ENCODE results near the gene CCDC78. TPM values are rescaled to one million over a fixed set of nuclear protein-coding genes. Genes with fewer than 3 reads are reported as not detected.

The CCDC78 gene
- total RNA-seq, 6 experiments from 2014 or later, result 0.31 TPM; not detected in 5

DNA sequence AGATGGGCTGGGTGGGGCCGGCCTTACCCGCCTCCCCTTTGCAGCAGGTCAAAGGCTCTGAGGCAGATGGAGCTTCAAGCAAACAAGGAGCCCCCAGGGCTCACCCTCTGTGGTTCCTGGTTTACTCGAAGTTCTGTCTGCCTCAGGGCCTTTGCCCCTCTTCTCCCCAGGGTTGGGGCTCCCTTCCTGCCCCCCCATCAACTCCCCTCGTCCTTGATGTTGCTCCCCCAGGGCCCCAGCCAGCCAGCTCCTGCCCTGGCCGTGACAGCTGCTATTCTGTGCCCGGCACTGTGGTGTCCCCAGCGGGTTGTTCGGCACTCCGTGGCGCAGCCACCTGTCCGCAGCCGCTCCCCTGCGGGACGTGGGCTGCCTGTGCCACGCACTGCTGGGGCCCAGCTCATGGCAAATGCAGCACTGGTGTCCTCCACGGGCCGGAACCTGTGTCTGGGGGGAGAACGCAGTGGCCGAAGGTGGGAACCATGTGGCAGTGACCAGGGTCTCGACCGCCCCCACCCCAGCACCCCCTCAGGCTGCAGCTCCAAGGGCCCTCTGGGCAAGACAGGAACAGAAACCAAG lies 15.7 kb downstream of the CCDC78 start:
- no peaks in the 10 kb centered on the region for H3K9me3 ChIP-seq
- H3K27ac ChIP-seq, result no peak overlapping the region
- intact Hi-C loops (cut with DNase I), result loop anchor here (5.0 kb wide), 2 partner anchors 77 to 342 kb away; partner anchors contain the start of genes CHTF18 (in 1 of the 2) and RPUSD1 (in 1 of the 2)
- H3K36me3 ChIP-seq, result no peaks in the 10 kb centered on the region
- no peak overlapping the region for H3K4me3 ChIP-seq
- no peaks in the 10 kb centered on the region for H3K27me3 ChIP-seq
- TF ChIP-seq, protein P1, sequence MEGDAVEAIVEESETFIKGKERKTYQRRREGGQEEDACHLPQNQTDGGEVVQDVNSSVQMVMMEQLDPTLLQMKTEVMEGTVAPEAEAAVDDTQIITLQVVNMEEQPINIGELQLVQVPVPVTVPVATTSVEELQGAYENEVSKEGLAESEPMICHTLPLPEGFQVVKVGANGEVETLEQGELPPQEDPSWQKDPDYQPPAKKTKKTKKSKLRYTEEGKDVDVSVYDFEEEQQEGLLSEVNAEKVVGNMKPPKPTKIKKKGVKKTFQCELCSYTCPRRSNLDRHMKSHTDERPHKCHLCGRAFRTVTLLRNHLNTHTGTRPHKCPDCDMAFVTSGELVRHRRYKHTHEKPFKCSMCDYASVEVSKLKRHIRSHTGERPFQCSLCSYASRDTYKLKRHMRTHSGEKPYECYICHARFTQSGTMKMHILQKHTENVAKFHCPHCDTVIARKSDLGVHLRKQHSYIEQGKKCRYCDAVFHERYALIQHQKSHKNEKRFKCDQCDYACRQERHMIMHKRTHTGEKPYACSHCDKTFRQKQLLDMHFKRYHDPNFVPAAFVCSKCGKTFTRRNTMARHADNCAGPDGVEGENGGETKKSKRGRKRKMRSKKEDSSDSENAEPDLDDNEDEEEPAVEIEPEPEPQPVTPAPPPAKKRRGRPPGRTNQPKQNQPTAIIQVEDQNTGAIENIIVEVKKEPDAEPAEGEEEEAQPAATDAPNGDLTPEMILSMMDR (IDR thresholded peaks at IDR 0.05), result no peak
- no peak for TF ChIP-seq POLR2A (IDR thresholded peaks at IDR 0.05)
- DNase-seq, result no peak
- WGBS (ENCODE audit: insufficient coverage, low coverage, low lambda C conversion rate, missing lambda C conversion rate), result 20% methylated on average over 1 of the region's 21 CpGs
- ATAC-seq, result no peak
- peaks cover 0 to 9% (median 0%) of the 10 kb centered on the region in 4 donors for H3K4me1 ChIP-seq

DNA sequence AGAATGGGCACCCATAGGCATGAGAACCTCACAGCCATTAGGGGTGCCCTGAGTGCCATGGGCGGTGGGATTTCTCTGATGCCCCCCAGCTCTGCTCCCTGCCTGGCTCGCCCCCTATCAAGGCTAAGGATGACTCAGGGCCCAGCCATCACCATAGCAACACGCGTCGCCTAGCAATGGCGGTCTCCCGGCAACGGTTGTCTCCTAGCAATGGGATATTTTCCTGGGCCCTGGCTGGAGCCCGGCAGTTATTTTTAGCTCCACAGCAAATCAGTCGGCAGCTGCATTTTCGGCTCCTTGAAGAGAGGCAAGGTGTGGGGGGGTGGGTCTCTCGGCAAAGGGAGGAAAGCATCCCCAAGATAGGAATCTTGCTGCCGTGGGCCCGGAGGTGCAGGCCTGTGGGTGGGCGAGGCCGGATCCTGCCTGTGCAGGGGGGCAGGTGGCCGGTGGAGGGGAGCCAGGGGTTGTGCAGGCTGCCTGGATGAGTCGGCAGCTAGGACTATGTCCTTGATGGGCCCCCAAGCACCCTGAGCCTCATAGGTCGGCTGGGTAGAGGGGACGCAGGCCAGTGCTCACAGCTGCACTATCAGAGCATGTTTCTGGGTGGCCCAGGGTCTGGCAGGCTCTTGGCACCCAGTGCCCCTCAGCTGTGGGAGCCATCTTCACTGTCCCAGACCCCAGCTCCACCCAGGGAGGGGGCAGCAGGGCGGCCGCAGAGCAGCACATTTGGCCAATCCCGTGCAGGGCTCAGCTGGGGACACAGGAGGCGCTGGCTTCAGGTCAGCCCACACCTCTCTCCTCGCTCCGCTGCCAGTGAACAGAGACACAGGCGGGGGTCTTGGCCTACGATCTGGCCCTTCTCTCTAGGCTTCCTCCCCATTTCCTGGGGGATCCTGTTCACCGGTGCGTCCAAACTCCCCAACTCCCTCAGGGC lies 16.4 kb downstream of the CCDC78 start:
- no peak for DNase-seq
- ATAC-seq, result no peak
- Histone ChIP-seq H3K4me1 (peaks cover 0 to 5% (median 0%) of the 10 kb centered on the region in 4 donors), H3K4me3 (no peak overlapping the region), H3K27me3 (no peaks in the 10 kb centered on the region), H3K36me3 (no peaks in the 10 kb centered on the region), H3K27ac (no peak overlapping the region), H3K9me3 (no peaks in the 10 kb centered on the region)
- no peak for TF ChIP-seq POLR2A (IDR thresholded peaks at IDR 0.05)
- TF ChIP-seq, protein P1 (IDR thresholded peaks at IDR 0.05), result no peak
- intact Hi-C loops (cut with DNase I), result loop anchor here (5.0 kb wide), 3 partner anchors 72 to 342 kb away; partner anchors contain the start of genes CHTF18 (in 1 of the 2) and RPUSD1 (in 1 of the 2)
- 19% methylated on average over 10 of the region's 30 CpGs for WGBS (ENCODE audit: insufficient coverage, low coverage, low lambda C conversion rate, missing lambda C conversion rate)

DNA sequence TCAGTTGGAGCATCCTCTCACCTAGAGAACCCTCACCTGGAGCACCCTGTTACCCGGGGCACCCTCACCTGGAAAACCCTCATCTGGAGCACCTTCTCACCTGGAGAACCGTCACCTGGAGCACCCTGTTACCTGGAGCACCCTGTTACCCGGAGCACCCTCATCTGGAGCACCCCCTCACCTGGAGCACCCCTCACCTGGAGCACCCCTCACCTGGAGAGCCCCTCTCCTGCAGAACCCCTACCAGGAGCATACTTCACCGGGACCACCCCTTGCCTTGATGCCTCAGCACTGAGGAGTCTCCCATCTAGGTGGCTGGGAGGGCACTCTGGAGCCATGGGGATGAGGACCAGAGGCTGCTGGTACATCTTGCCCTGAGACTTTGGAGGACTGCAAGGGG lies 17.3 kb downstream of the CCDC78 start:
- Histone ChIP-seq H3K4me1 (no peaks in the 10 kb centered on the region), H3K27me3 (no peaks in the 10 kb centered on the region), H3K9me3 (no peaks in the 10 kb centered on the region), H3K27ac (no peak overlapping the region), H3K36me3 (no peaks in the 10 kb centered on the region), H3K4me3 (no peak overlapping the region)
- no CpG with 5 or more reads among the region's 4 CpGs for WGBS (ENCODE audit: insufficient coverage, low coverage, low lambda C conversion rate, missing lambda C conversion rate)
- intact Hi-C loops (cut with DNase I), result loop anchor here in 1 of 2 donors (5.0 kb wide), 1 partner anchor 73 kb away; no protein-coding TSS in a partner anchor
- no peak for ATAC-seq
- TF ChIP-seq, protein P1 (IDR thresholded peaks at IDR 0.05), result no peak
- TF ChIP-seq POLR2A (IDR thresholded peaks at IDR 0.05), result no peak
- no peak for DNase-seq

DNA sequence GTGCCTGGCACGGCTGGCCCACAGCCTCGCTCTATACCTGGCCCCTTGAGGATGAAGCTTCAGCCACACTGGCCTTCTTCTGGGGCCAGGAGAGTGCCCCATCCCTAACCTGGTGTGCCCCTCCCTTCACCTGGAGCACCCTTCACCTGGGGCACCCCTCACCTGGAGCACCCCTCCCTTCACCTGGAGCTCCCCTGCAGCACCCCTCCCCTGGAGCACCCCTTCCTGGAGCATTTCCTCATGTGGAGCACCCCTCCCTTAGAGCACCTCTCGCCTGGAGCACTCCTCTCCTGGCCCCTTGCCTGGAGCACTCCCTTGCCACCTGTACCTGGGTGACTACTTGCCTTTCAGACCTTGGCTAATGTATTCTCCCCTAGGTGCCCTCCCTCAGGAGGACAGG lies 18.2 kb downstream of the CCDC78 start:
- TF ChIP-seq, protein P1 (IDR thresholded peaks at IDR 0.05), result no peak
- TF ChIP-seq POLR2A (IDR thresholded peaks at IDR 0.05), result no peak
- Histone ChIP-seq H3K4me3 (no peak overlapping the region), H3K27ac (no peak overlapping the region), H3K4me1 (no peaks in the 10 kb centered on the region), H3K9me3 (no peaks in the 10 kb centered on the region), H3K36me3 (no peaks in the 10 kb centered on the region), H3K27me3 (no peaks in the 10 kb centered on the region)
- DNase-seq, result no peak
- 38% methylated on average over 2 of the region's 3 CpGs for WGBS (ENCODE audit: insufficient coverage, low coverage, low lambda C conversion rate, missing lambda C conversion rate)
- no peak for ATAC-seq
- intact Hi-C loops (cut with DNase I), result loop anchor here in 1 of 2 donors (5.0 kb wide), 1 partner anchor 74 kb away; no protein-coding TSS in a partner anchor
